ENCODE measurements around the gene PHC1. TPM values are rescaled to one million over a fixed set of nuclear protein-coding genes. Genes with fewer than 3 reads are reported as not detected.

The PHC1 gene
- total and polyA plus RNA-seq, 3 donors from 2014 or later, result 112 to 154 (median 134) TPM

GRCh38 chr12:8870586-8870985 is 43.7 kb upstream of the PHC1 start:
- intact Hi-C loops (cut with DNase I; ENCODE audit: low total_unique reads), result no loop called here
- DNase-seq, result no peak

DNA sequence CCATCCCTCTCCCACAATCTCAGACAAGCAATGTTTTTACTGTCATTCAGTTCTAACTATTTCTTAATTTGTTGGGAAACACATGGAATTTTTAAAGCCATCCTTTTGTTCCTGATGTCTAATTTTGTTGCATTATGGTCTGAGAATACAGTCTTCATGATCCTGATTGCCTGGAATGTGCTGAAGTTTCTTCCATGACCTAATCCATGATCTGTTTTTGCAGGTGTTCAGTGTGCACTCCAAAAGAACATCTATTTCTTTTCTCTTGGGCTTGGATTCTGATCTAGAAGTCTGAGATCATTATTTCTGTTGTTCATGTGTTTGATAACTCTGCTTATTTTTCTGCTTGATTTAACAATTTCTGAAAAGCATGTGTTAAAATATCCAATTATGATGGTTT is 43.2 kb upstream of the PHC1 start:
- intact Hi-C loops (cut with DNase I; ENCODE audit: low total_unique reads), result no loop called here
- peaks cover 5% of the 10 kb centered on the region for H3K4me1 ChIP-seq
- H3K4me3 ChIP-seq, result no peak overlapping the region
- H3K27ac ChIP-seq, result peak overlapping the region; percentile 68 to 74
- DNase-seq, result no peak
- no peaks in the 10 kb centered on the region for H3K36me3 ChIP-seq (ENCODE audit: low read depth, missing control alignments)
- H3K27me3 ChIP-seq, result no peaks in the 10 kb centered on the region
- TF ChIP-seq, protein P1, sequence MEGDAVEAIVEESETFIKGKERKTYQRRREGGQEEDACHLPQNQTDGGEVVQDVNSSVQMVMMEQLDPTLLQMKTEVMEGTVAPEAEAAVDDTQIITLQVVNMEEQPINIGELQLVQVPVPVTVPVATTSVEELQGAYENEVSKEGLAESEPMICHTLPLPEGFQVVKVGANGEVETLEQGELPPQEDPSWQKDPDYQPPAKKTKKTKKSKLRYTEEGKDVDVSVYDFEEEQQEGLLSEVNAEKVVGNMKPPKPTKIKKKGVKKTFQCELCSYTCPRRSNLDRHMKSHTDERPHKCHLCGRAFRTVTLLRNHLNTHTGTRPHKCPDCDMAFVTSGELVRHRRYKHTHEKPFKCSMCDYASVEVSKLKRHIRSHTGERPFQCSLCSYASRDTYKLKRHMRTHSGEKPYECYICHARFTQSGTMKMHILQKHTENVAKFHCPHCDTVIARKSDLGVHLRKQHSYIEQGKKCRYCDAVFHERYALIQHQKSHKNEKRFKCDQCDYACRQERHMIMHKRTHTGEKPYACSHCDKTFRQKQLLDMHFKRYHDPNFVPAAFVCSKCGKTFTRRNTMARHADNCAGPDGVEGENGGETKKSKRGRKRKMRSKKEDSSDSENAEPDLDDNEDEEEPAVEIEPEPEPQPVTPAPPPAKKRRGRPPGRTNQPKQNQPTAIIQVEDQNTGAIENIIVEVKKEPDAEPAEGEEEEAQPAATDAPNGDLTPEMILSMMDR (IDR thresholded peaks at IDR 0.05), result no peak
- TF ChIP-seq POLR2A (IDR thresholded peaks at IDR 0.05), result no peak
- no peaks in the 10 kb centered on the region for H3K9me3 ChIP-seq

More at GRCh38 chr12:8870586-8870985, 43.7 kb upstream of the PHC1 start:
- H3K36me3 ChIP-seq (ENCODE audit: low read depth, missing control alignments), result no peaks in the 10 kb centered on the region
- no peaks in the 10 kb centered on the region for H3K9me3 ChIP-seq
- peak overlapping the region; percentile 68 to 74 for H3K27ac ChIP-seq
- no peak for TF ChIP-seq POLR2A (IDR thresholded peaks at IDR 0.05)
- TF ChIP-seq, protein P1 (IDR thresholded peaks at IDR 0.05), result no peak
- H3K4me1 ChIP-seq, result peaks cover 5% of the 10 kb centered on the region
- no peaks in the 10 kb centered on the region for H3K27me3 ChIP-seq
- no peak overlapping the region for H3K4me3 ChIP-seq
- WGBS, 2 donors, result 50 to 75% methylated on average over 1 of the region's 1 CpG

GRCh38 chr12:8876887-8877286 is 37.4 kb upstream of the PHC1 start:
- H3K36me3 ChIP-seq (ENCODE audit: low read depth, missing control alignments), result no peaks in the 10 kb centered on the region
- no peak for DNase-seq
- no peak overlapping the region for H3K4me3 ChIP-seq
- intact Hi-C loops (cut with DNase I; ENCODE audit: low total_unique reads), result no loop called here
- H3K27ac ChIP-seq, result no peak overlapping the region
- H3K9me3 ChIP-seq, result no peaks in the 10 kb centered on the region
- TF ChIP-seq POLR2A (IDR thresholded peaks at IDR 0.05), result no peak
- TF ChIP-seq, protein P1 (IDR thresholded peaks at IDR 0.05), result no peak
- WGBS, 2 donors, result 43 to 59% methylated on average over 4 of the region's 4 CpGs
- no peaks in the 10 kb centered on the region for H3K4me1 ChIP-seq
- H3K27me3 ChIP-seq, result no peaks in the 10 kb centered on the region

- TF ChIP-seq, protein P1 (IDR thresholded peaks at IDR 0.05), result no peak
- no peak for TF ChIP-seq POLR2A (IDR thresholded peaks at IDR 0.05)
- H3K27me3 ChIP-seq, result no peaks in the 10 kb centered on the region
- no peak overlapping the region for H3K4me3 ChIP-seq
- DNase-seq, result peak; percentile 43
- no peaks in the 10 kb centered on the region for H3K36me3 ChIP-seq (ENCODE audit: low read depth, missing control alignments)
- no peaks in the 10 kb centered on the region for H3K9me3 ChIP-seq
- intact Hi-C loops (cut with DNase I; ENCODE audit: low total_unique reads), result no loop called here
- WGBS, 2 donors, result 73 to 91% methylated on average over 6 of the region's 6 CpGs
- H3K4me1 ChIP-seq, result peaks cover 8% of the 10 kb centered on the region
- H3K27ac ChIP-seq, result peak overlapping the region in 1 of 2 donors; percentile 26
Measured at GRCh38 chr12:8886502-8887284, 27.6 kb upstream of the PHC1 start.

GRCh38 chr12:8887285-8887715 is 27.0 kb upstream of the PHC1 start:
- intact Hi-C loops (cut with DNase I; ENCODE audit: low total_unique reads), result no loop called here
- Histone ChIP-seq H3K36me3 (ENCODE audit: low read depth, missing control alignments) (no peaks in the 10 kb centered on the region), H3K27me3 (no peaks in the 10 kb centered on the region), H3K27ac (no peak overlapping the region), H3K4me1 (peaks cover 8% of the 10 kb centered on the region), H3K4me3 (no peak overlapping the region), H3K9me3 (no peaks in the 10 kb centered on the region)
- TF ChIP-seq POLR2A (IDR thresholded peaks at IDR 0.05), result no peak
- TF ChIP-seq, protein P1 (IDR thresholded peaks at IDR 0.05), result no peak
- 68 to 85% methylated on average over 4 of the region's 4 CpGs for WGBS, 2 donors
- DNase-seq, result peak; percentile 43

Data from testis (tissue), 3 donors.